Endothelial cell of umbilical vein (primary cell): ENCODE data around the gene MPG. TPM values are rescaled to one million over a fixed set of nuclear protein-coding genes. Genes with fewer than 3 reads are reported as not detected.

ENCODE experiments used
- BruUV-seq: library from RNA; stranded (reverse); fragments of 400-500 nt; replicated peaks from 2 replicates; lab custom pipeline; 2021; lab: Mats Ljungman, UMichigan
- CTCF ChIA-PET: fragments of 300-600, 350-600 bp; sonication (Branson Sonifier 250); formaldehyde crosslinking; loops from one replicate; lab custom pipeline; 2021; ENCODE audit warnings: antibody characterized with exemption, inconsistent platforms; lab: Charles Lee
- POLR2A ChIA-PET: fragments of 300-600, 350-600 bp; sonication (Branson Sonifier 250); formaldehyde crosslinking; loops from one replicate; lab custom pipeline; 2021; ENCODE audit warnings: antibody characterized with exemption, inconsistent platforms; lab: Charles Lee
- DNase-seq: peaks from one replicate; pipeline ENCODE4 v3.0.0-alpha.2; 2011; ENCODE audit warnings: low read depth, low spot score
- FAIRE-seq: peaks from 2 replicates; lab custom pipeline; 2011; peaks lifted over from hg19 to GRCh38; lab: Jason Lieb, UNC
- H2AFZ ChIP-seq: 2 replicates; pipeline ENCODE4 v1.6.0; 2012; ENCODE audit warnings: low read depth, low read length, control low read depth, inconsistent platforms
- H3K27ac ChIP-seq: 2 replicates; pipeline ENCODE4 v1.5.1; 2011; ENCODE audit warnings: low read depth, mild to moderate bottlenecking, control low read depth, low read length, moderate library complexity; ENCODE audit not compliant: insufficient read depth
- H3K27me3 ChIP-seq, 2 experiments: 2 replicates each; pipeline versions ENCODE4 v1.6.0 to v1.6.1; 2011; ENCODE audit warnings: low read length in 2 of 2, mixed read lengths in 1 of 2; ENCODE audit not compliant: control insufficient read depth in 2 of 2, insufficient read depth in 2 of 2
- H3K36me3 ChIP-seq, 2 experiments: 2 replicates in 1 of 2; 3 replicates in 1 of 2; pipeline ENCODE4 v1.5.1; 2011; ENCODE audit warnings: low read length in 2 of 2, mild to moderate bottlenecking in 1 of 2, moderate library complexity in 1 of 2; ENCODE audit not compliant: control insufficient read depth in 2 of 2, insufficient read depth in 2 of 2; ENCODE audit errors: extremely low read depth in 1 of 2
- H3K4me1 ChIP-seq: 3 replicates; pipeline ENCODE4 v1.5.1; 2011; ENCODE audit warnings: mild to moderate bottlenecking, low read length; ENCODE audit not compliant: control insufficient read depth, insufficient read depth; ENCODE audit errors: extremely low read depth
- H3K4me2 ChIP-seq: 2 replicates; pipeline ENCODE4 v1.6.1; 2011; ENCODE audit warnings: low read length, control low read depth, mixed read lengths; ENCODE audit not compliant: insufficient read depth
- H3K4me3 ChIP-seq, 3 experiments: fragments of 200-600 bp in 1 of 3; sonication (generic), shearing (Covaris generic) in 1 of 3; replicated peaks in 1 of 3; 2 replicates each; pipeline ENCODE4 v1.5.1; 2011 to 2016; ENCODE audit warnings: control low read depth in 3 of 3, low read length in 3 of 3, mild to moderate bottlenecking in 2 of 3, inconsistent platforms in 1 of 3, low read depth in 1 of 3, moderate library complexity in 1 of 3; ENCODE audit not compliant: insufficient read depth in 1 of 3
- H3K79me2 ChIP-seq: 2 replicates; pipeline ENCODE4 v1.6.0; 2012; ENCODE audit warnings: low read length, inconsistent platforms; ENCODE audit not compliant: control insufficient read depth, insufficient read depth
- H3K9ac ChIP-seq: replicated peaks from 2 replicates; pipeline ENCODE3; 2011; ENCODE audit warnings: low read length, control low read depth; ENCODE audit not compliant: insufficient read depth; ENCODE audit errors: extremely low read depth
- H3K9me1 ChIP-seq: replicated peaks from 3 replicates; pipeline ENCODE4 v1.6.0; 2011; ENCODE audit warnings: mild to moderate bottlenecking, low read length; ENCODE audit not compliant: control insufficient read depth, insufficient read depth; ENCODE audit errors: extremely low read depth
- H3K9me3 ChIP-seq: replicated peaks from 2 replicates; pipeline ENCODE4 v1.5.1; 2012; ENCODE audit warnings: low read length, inconsistent platforms; ENCODE audit not compliant: control insufficient read depth, insufficient read depth
- H4K20me1 ChIP-seq: replicated peaks from 2 replicates; pipeline ENCODE3; 2011; ENCODE audit warnings: mild to moderate bottlenecking, low read length; ENCODE audit not compliant: control insufficient read depth, insufficient read depth; ENCODE audit errors: extremely low read depth
- CTCF ChIP-seq, 2 donors: IDR thresholded peaks; 1 replicate in 1 of 2; 2 replicates in 1 of 2; pipeline ENCODE4 v1.5.1; 2011; ENCODE audit warnings: low read length in 2 of 2, mild to moderate bottlenecking in 2 of 2, moderate library complexity in 2 of 2, control low read depth in 1 of 2, inconsistent platforms in 1 of 2, low read depth in 1 of 2; ENCODE audit not compliant: insufficient read depth in 1 of 2; ENCODE audit errors: extremely low read depth in 1 of 2
- EZH2 ChIP-seq: IDR thresholded peaks from 2 replicates; pipeline ENCODE4 v1.6.1; 2012; ENCODE audit warnings: borderline replicate concordance, low read depth, mild to moderate bottlenecking, moderate library complexity, low read length, inconsistent platforms; ENCODE audit not compliant: severe bottlenecking
- FOS ChIP-seq: IDR thresholded peaks from 2 replicates; pipeline ENCODE4 v1.6.1; 2011; ENCODE audit warnings: mild to moderate bottlenecking, low read length, moderate library complexity, borderline replicate concordance; ENCODE audit not compliant: insufficient read depth
- GATA2 ChIP-seq: IDR thresholded peaks from 2 replicates; pipeline ENCODE4 v1.7.0; 2011; ENCODE audit warnings: low read depth, mild to moderate bottlenecking, moderate library complexity, mixed read lengths, low read length; ENCODE audit not compliant: insufficient read length, insufficient read depth
- JUN ChIP-seq: IDR thresholded peaks from 2 replicates; pipeline ENCODE4 v1.6.1; 2011; ENCODE audit warnings: borderline replicate concordance, low read depth; ENCODE audit not compliant: insufficient read length, insufficient read depth
- MAX ChIP-seq: IDR thresholded peaks from 2 replicates; pipeline ENCODE4 v1.6.1; 2011; ENCODE audit not compliant: insufficient read depth, insufficient read length
- MYC ChIP-seq: IDR thresholded peaks from one replicate; pipeline ENCODE4 v1.6.1; 2011; ENCODE audit warnings: mild to moderate bottlenecking, low read depth, low read length
- POLR2A ChIP-seq: IDR thresholded peaks from 2 replicates; pipeline ENCODE4 v1.6.1; 2012; ENCODE audit warnings: low read depth, mild to moderate bottlenecking, control low read depth, low read length
- POLR2AphosphoS5 ChIP-seq: IDR thresholded peaks from 2 replicates; pipeline ENCODE4 v1.6.1; 2012; ENCODE audit warnings: low read depth, mild to moderate bottlenecking, control low read depth, low read length, moderate library complexity; ENCODE audit not compliant: insufficient read depth
- dilution Hi-C: fragments of 300-500 bp; cut with MboI; formaldehyde crosslinking; loops from one replicate; pipeline ENCODE4 v1.15.0; 2019; ENCODE audit warnings: low sequenced_read_pairs; ENCODE audit not compliant: extremely low pct_ligation_motif_present
- intact Hi-C: fragments of 100-400 bp; cut with micrococcal nuclease; formaldehyde crosslinking; loops from one replicate; pipeline ENCODE4 v1.10.0; 2022
- polyA plus RNA-seq, 4 experiments: library from polyadenylated mRNA; depleted of rRNA in 3 of 4; stranded (reverse) in 3 of 4; unstranded in 1 of 4; fragments of >200 nt; gene quantifications; 2 replicates each; pipeline versions ENCODE4 v1.2.1 to v1.2.3, GENCODE V29; 2011 to 2012; ENCODE audit warnings: missing spikeins in 1 of 4
- total RNA-seq: library from RNA; stranded (reverse); gene quantifications from 2 replicates; pipeline ENCODE4 v1.2.3, GENCODE V29; 2021

MPG gene
- total and polyA plus RNA-seq, 2 donors (not counting 3 experiments of a cell fraction or from before 2014, with no cell fraction given), result 70.5 to 140 TPM

- no peak overlapping the region for H2AFZ ChIP-seq
- no peak overlapping the region for H3K4me2 ChIP-seq
- H4K20me1 ChIP-seq, result no peaks in the 10 kb centered on the region
- no peak for FAIRE-seq
- dilution Hi-C loops, result no loop called here
- no TSS peak for BruUV-seq
- H3K79me2 ChIP-seq, result no peaks in the 10 kb centered on the region
- no peaks in the 10 kb centered on the region for H3K27me3 ChIP-seq
- ChIA-PET CTCF (interaction anchor here (1.3 kb wide), 1 partner anchor 11 kb away, joined by 3 read pairs; the partner anchor contains the start of gene POLR3K), POLR2A (no interaction called here)
- peaks cover 3 to 4% of the 10 kb centered on the region in 2 experiments for H3K36me3 ChIP-seq
- no peak overlapping the region for H3K9ac ChIP-seq
- no peak overlapping the region for H3K27ac ChIP-seq
- intact Hi-C loops, result no loop called here
- no peak overlapping the region for H3K4me3 ChIP-seq
- no peaks in the 10 kb centered on the region for H3K9me1 ChIP-seq
- no peak for DNase-seq
- no peaks in the 10 kb centered on the region for H3K9me3 ChIP-seq
- no peaks in the 10 kb centered on the region for H3K4me1 ChIP-seq
- TF ChIP-seq MAX (no peak), GATA2 (no peak), CTCF (IDR thresholded peaks at IDR 0.05; ENCODE audit: extremely low read depth in 1 of 2, insufficient read depth in 1 of 2, low read depth in 1 of 2, low read length in 2 of 2) (no peak), POLR2AphosphoS5 (no peak), MYC (no peak), POLR2A (no peak), FOS (no peak), EZH2 (no peak), JUN (no peak)
Measured at GRCh38 chr16:42069-42457, 36.0 kb upstream of the MPG start.
